IgD-negative memory B cell (primary cell): Measurements from ENCODE around the gene BICDL2. TPM values are rescaled to one million over a fixed set of nuclear protein-coding genes. Genes with fewer than 3 reads are reported as not detected.

Experiments
- H3K27ac Mint-ChIP-seq, 3 donors: one replicate each; pipeline ENCODE4 v1.8.0; 2020 to 2022; ENCODE audit warnings: mild to moderate bottlenecking in 3 of 3, mixed read lengths in 3 of 3, moderate library complexity in 1 of 3
- H3K27me3 Mint-ChIP-seq: one replicate; pipeline ENCODE4 v1.8.0; 2021; ENCODE audit warnings: mixed read lengths
- H3K36me3 Mint-ChIP-seq: one replicate; pipeline ENCODE4 v1.8.0; 2020; ENCODE audit warnings: mild to moderate bottlenecking, mixed read lengths
- H3K4me1 Mint-ChIP-seq, 3 donors: one replicate each; pipeline ENCODE4 v1.8.0; 2020 to 2022; ENCODE audit warnings: mixed read lengths in 3 of 3, mild to moderate bottlenecking in 1 of 3
- H3K4me3 Mint-ChIP-seq, 4 donors: one replicate each; pipeline ENCODE4 v1.8.0; 2020 to 2022; ENCODE audit warnings: mild to moderate bottlenecking in 4 of 4, mixed read lengths in 4 of 4, moderate library complexity in 3 of 4
- H3K9me3 Mint-ChIP-seq, 3 donors: one replicate each; pipeline ENCODE4 v1.8.0; 2020 to 2021; ENCODE audit warnings: mixed read lengths in 3 of 3, mild to moderate bottlenecking in 1 of 3
- polyA plus RNA-seq: library from polyadenylated mRNA; unstranded; fragments of 300-500 nt; fragmentation: Illumina TruSeq; gene quantifications from one replicate; pipeline ENCODE4 v1.2.3, GENCODE V29; 2021

The BICDL2 gene
- polyA plus RNA-seq, 1 donor from 2014 or later: not detected

DNA sequence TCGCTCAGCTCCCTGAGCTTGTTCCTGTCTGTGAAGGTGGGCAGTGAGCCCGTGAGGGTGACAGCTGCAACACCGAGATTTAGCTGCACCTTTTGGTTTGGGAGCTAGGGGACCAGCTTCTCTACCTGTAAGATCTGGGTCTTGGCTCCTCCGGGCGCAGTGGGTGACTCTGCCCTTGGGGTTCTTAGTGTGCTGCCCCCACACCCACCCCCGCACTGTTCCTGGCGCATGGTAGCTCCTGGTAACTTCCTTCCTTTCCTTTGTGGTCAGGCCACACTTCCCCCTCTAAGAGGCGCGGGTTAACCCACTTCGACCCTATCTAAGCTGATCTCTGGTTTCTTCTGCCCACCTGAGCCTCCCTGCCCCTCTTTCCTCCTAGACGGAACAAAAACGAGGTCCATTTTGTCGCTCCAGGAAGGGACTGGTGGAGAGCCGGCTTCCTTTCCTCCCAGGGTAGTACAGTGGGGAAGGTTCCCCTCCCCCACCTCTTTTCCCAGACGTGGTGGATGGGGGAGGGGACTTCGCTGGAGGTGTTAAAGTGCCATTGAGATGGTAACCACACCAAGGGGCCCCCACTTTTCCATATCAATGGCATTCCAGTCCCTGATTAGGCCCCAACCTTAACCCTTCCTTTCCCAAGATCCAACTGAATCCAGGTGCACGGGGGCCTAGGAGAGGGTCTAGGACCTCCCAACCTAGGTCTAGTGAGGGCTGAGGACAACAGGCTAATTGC is 28.6 kb downstream of the BICDL2 start:
- Mint-ChIP-seq H3K4me1 (peaks cover 15 to 20% (median 20%) of the 10 kb centered on the region in 3 donors), H3K27ac (peak overlapping the region in 1 of 3 donors; percentile 79), H3K9me3 (no peaks in the 10 kb centered on the region), H3K36me3 (no peaks in the 10 kb centered on the region), H3K27me3 (peaks cover 33% of the 10 kb centered on the region), H3K4me3 (peak overlapping the region; percentile 25 to 91 (median 69))

GRCh38 chr16:3007059-3007956 is 29.4 kb downstream of the BICDL2 start:
- Mint-ChIP-seq H3K4me3 (peak overlapping the region; percentile 25 to 91 (median 84)), H3K27ac (peak overlapping the region in 1 of 3 donors; percentile 83), H3K9me3 (no peaks in the 10 kb centered on the region), H3K4me1 (peaks cover 15 to 22% (median 20%) of the 10 kb centered on the region in 3 donors), H3K27me3 (peaks cover 28% of the 10 kb centered on the region), H3K36me3 (no peaks in the 10 kb centered on the region)

DNA sequence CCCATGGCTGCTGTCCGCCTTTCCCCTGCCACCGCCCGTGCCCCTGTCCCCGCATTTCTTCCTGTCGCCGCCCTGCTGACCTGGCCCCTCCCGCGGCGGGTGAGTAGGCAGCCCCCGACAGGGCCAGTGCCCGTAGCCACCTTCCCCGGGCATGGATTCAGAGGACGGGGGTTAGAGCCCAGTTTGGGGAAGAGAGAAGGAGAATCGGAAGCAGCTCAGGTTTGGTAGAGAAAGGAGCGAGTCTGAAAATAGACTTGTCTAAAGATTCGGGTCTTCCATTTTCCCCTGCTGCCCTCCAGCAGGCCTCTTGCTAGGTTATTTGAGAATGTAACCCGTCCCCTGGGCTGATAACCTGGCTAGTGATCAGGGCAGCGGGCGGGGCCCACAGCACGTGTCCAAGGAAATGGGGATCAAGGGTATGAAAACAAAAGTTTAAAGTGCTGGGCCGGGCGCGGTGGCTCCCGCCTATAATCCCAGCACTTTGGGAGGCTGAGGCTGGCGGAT is 31.9 kb downstream of the BICDL2 start:
- H3K36me3 Mint-ChIP-seq: peaks cover 2% of the 10 kb centered on the region
- H3K27me3 Mint-ChIP-seq: peaks cover 25% of the 10 kb centered on the region
- H3K9me3 Mint-ChIP-seq: no peaks in the 10 kb centered on the region
- H3K4me1 Mint-ChIP-seq: peaks cover 15 to 22% (median 20%) of the 10 kb centered on the region in 3 donors
- H3K4me3 Mint-ChIP-seq: peak overlapping the region in 3 of 4 donors; percentile 74 to 87 (median 76)
- peak overlapping the region in 1 of 3 donors; percentile 57 for H3K27ac Mint-ChIP-seq

- H3K9me3 Mint-ChIP-seq: no peaks in the 10 kb centered on the region
- peaks cover 2% of the 10 kb centered on the region for H3K36me3 Mint-ChIP-seq
- H3K4me1 Mint-ChIP-seq: peaks cover 15 to 22% (median 20%) of the 10 kb centered on the region in 3 donors
- H3K27ac Mint-ChIP-seq: no peak overlapping the region
- peaks cover 26% of the 10 kb centered on the region for H3K27me3 Mint-ChIP-seq
- H3K4me3 Mint-ChIP-seq: no peak overlapping the region
Measured at GRCh38 chr16:3004319-3004718, 32.4 kb downstream of the BICDL2 start.

DNA sequence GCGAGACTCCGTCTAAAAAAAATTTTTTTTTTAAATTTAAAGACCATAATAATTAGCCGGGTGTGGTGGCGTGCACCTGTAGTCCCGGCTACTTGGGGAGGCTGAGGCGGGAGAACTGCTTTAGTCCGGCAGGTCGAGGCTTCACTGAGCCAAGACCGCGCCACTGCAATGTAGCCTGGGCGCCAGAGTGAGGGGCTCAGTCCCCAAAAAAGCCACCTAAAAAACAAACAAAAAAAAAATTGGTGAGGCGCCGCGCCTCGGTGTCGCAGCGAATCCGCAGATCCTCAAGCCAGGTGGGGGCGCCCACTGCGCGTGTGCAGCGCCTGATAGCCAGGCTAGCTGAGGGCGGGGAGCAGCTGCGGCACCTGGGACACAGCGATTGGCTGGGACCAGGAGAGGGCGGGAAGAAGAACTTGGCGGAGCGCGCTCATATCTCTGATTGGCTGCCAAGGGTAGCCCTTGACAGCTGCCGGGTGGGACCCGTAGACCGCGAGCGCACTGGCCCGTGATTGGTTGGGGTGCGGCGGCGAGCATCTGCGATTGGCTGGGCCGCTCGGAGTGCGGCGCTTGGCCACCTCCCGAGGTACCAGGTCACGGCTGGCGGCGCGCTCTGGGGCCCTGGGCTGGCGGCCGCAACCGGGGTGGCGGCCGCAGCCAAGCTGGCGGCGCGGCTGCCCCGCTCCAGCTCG is 33.0 kb downstream of the BICDL2 start:
- H3K9me3 Mint-ChIP-seq: no peaks in the 10 kb centered on the region
- peaks cover 29% of the 10 kb centered on the region for H3K27me3 Mint-ChIP-seq
- peaks cover 15 to 20% (median 20%) of the 10 kb centered on the region in 3 donors for H3K4me1 Mint-ChIP-seq
- peak overlapping the region; percentile 47 to 86 (median 53) for H3K27ac Mint-ChIP-seq
- H3K36me3 Mint-ChIP-seq: peaks cover 2% of the 10 kb centered on the region
- peak overlapping the region; percentile 61 to 88 (median 78) for H3K4me3 Mint-ChIP-seq

- Mint-ChIP-seq H3K27me3 (peaks cover 15% of the 10 kb centered on the region), H3K27ac (peak overlapping the region in 1 of 3 donors; percentile 52), H3K4me3 (peak overlapping the region in 1 of 4 donors; percentile 39), H3K36me3 (peaks cover 2% of the 10 kb centered on the region), H3K4me1 (peaks cover 0 to 5% (median 4%) of the 10 kb centered on the region in 3 donors), H3K9me3 (no peaks in the 10 kb centered on the region)
Measured at GRCh38 chr16:3001316-3001715, 35.4 kb downstream of the BICDL2 start.

DNA sequence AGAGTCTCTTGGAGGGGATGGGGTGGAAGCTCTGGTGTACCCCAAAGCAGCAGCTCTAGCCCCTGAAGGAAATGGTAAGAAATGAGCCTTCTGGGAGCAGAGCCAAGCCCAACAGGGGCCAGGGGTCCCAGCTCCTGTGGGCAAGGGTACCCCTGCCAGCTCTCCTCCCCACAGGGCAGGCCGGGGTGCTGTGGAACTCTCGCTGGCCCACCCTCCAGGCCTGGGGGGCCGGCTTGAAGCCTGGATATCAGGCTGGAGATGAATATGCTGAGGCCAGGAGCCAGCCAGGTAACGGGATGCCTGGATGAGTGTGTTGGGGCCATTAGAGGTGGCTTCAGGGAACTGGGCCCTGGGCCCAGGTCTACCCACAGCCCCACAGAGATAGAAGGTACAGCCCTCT is 36.2 kb downstream of the BICDL2 start:
- Mint-ChIP-seq H3K4me1 (peaks cover 0 to 5% (median 4%) of the 10 kb centered on the region in 3 donors), H3K9me3 (no peaks in the 10 kb centered on the region), H3K27ac (peak overlapping the region in 1 of 3 donors; percentile 52)

GRCh38 chr16:2999929-3000328 is 36.8 kb downstream of the BICDL2 start:
- Mint-ChIP-seq H3K27me3 (peaks cover 8% of the 10 kb centered on the region), H3K4me1 (peaks cover 0 to 5% (median 4%) of the 10 kb centered on the region in 3 donors), H3K9me3 (no peaks in the 10 kb centered on the region), H3K27ac (no peak overlapping the region), H3K36me3 (peaks cover 2% of the 10 kb centered on the region), H3K4me3 (no peak overlapping the region)

More for the DNA sequence above, 36.2 kb downstream of the BICDL2 start:
- H3K4me3 Mint-ChIP-seq: no peak overlapping the region
- H3K27me3 Mint-ChIP-seq: peaks cover 11% of the 10 kb centered on the region
- H3K36me3 Mint-ChIP-seq: peaks cover 2% of the 10 kb centered on the region

- peaks cover 6% of the 10 kb centered on the region for H3K27me3 Mint-ChIP-seq
- no peaks in the 10 kb centered on the region for H3K4me1 Mint-ChIP-seq
- no peak overlapping the region for H3K27ac Mint-ChIP-seq
- no peaks in the 10 kb centered on the region for H3K9me3 Mint-ChIP-seq
- H3K36me3 Mint-ChIP-seq: peaks cover 2% of the 10 kb centered on the region
- H3K4me3 Mint-ChIP-seq: no peak overlapping the region
Measured at GRCh38 chr16:2996298-2996697, 40.4 kb downstream of the BICDL2 start.

DNA sequence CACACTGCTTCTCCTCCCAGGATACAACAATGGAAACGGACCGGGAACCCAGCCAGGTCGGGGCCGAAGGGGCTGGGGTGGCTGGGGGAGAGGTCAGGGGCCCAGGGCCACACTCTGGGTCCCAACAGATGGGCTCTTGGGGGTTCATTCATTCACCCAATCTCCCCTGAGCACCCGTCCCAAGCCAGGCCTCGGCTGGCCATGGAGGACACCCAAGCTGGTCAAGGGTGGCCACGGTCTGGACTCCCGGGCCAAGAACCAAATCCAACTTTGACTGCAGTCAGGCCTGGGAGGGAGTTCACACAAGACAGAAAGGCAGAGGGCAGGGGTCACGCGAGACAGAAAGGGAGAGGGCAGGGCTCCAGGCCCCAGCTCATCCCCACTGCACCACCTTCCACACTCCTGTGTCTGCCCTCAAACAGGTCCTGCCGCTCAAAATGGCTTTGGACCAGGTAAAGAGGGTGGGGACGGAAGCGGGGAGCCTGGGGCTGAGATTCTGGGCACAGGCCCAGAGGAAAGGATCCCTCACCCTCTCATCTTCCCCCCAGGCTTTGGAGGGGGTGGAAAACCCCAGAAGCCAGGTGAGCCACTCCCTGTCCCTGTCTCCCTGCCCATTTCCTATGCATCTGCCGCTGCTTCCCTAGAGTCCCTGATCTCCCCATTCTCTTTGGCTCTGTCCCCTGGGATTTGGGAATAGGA is 44.2 kb downstream of the BICDL2 start:
- H3K27me3 Mint-ChIP-seq: no peaks in the 10 kb centered on the region
- H3K36me3 Mint-ChIP-seq: no peaks in the 10 kb centered on the region
- no peaks in the 10 kb centered on the region for H3K9me3 Mint-ChIP-seq
- H3K4me3 Mint-ChIP-seq: peak overlapping the region in 1 of 4 donors; percentile 28
- H3K27ac Mint-ChIP-seq: no peak overlapping the region
- no peaks in the 10 kb centered on the region for H3K4me1 Mint-ChIP-seq

GRCh38 chr16:2991566-2992261 is 45.0 kb downstream of the BICDL2 start:
- H3K4me1 Mint-ChIP-seq: no peaks in the 10 kb centered on the region
- no peak overlapping the region for H3K4me3 Mint-ChIP-seq
- H3K36me3 Mint-ChIP-seq: no peaks in the 10 kb centered on the region
- H3K27ac Mint-ChIP-seq: no peak overlapping the region
- no peaks in the 10 kb centered on the region for H3K9me3 Mint-ChIP-seq
- H3K27me3 Mint-ChIP-seq: no peaks in the 10 kb centered on the region

DNA sequence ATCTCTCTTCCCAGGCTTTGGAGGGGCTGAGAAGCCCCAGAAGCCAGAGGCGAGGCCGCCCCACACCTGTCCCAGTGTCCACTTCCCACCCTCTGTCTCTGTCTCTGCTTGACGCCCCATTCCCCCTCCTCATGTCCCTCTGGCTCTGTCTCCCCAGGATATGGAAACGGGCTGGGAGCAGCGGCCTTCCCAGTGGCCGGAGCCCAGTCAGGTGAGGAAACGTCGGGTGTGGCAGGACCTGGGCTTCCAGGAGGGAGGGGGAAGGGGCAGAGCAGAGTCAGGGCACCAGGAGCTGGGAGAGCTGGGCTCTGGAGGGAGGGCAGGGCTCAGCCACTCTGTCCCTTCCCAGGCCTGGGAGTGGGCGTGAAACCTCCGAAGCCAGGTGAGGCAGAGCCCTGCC is 45.9 kb downstream of the BICDL2 start:
- Mint-ChIP-seq H3K4me3 (no peak overlapping the region), H3K9me3 (no peaks in the 10 kb centered on the region), H3K36me3 (no peaks in the 10 kb centered on the region), H3K27ac (no peak overlapping the region), H3K27me3 (no peaks in the 10 kb centered on the region), H3K4me1 (no peaks in the 10 kb centered on the region)

- H3K4me1 Mint-ChIP-seq: peaks cover 0 to 4% (median 2%) of the 10 kb centered on the region in 3 donors
- no peaks in the 10 kb centered on the region for H3K36me3 Mint-ChIP-seq
- H3K27ac Mint-ChIP-seq: no peak overlapping the region
- no peaks in the 10 kb centered on the region for H3K9me3 Mint-ChIP-seq
- H3K4me3 Mint-ChIP-seq: no peak overlapping the region
- H3K27me3 Mint-ChIP-seq: no peaks in the 10 kb centered on the region
Measured at GRCh38 chr16:2988590-2989099, 48.1 kb downstream of the BICDL2 start.
